Measurements from ENCODE around the gene AMOTL2.

AMOTL2 gene

DNA sequence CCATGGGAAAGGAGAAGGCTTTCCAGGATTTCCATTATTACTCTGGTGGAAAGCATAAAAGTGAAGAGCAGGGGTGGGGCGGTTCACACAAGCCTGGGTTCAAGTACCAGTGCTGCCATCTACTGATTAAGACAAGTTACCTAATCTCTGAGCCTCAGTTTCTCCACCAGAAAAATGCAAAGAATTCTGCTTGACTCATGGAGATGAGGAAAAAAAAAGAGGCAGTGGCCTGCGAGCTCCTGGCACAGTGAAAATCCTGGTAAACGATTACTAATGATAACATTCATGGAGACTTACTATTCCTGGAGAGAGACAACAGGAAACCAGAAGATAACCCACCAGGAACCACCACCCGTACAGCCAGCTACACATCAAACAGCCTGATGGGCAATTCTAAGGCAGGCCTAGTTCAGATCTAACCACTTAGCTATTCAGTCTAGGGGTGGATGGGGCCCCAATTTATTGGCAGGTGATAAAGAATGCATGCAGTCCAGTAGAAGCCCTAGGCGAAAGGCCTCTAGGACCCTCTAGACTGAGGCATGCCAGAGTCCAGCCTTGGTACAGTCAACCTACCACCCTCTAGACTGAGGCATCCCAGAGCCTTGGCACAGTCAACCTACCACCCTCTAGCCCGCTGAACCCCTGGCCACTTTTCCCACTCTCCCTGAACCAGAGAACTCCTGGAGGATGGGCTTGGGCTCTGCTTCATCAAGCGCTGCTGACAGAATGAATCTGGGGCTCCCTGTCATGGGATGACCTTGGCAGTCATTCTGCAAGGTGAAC is 2.5 kb downstream of the AMOTL2 start:
- no peaks in the 10 kb centered on the region for H3K27me3 ChIP-seq (ENCODE audit: control insufficient read depth in 1 of 2, insufficient read depth in 2 of 2, low read length in 2 of 2)
- H3K9ac ChIP-seq (ENCODE audit: low read length in 2 of 2): peak overlapping the region; percentile 60 to 63
- peak overlapping the region; percentile 76 for H3K27ac ChIP-seq (ENCODE audit: low read length)
- H3K4me3 ChIP-seq (ENCODE audit: low read length in 2 of 2): peak overlapping the region; percentile 63 to 86
- peaks cover 77% of the 10 kb centered on the region for H3K4me1 ChIP-seq (ENCODE audit: control insufficient read depth, insufficient read depth, low read length)
- no peaks in the 10 kb centered on the region for H3K9me3 ChIP-seq (ENCODE audit: control insufficient read depth in 2 of 2, low read length in 2 of 2)
- peaks cover 19 to 30% of the 10 kb centered on the region in 2 donors for H3K36me3 ChIP-seq (ENCODE audit: control insufficient read depth in 2 of 2, insufficient read depth in 2 of 2, low read length in 2 of 2)

DNA sequence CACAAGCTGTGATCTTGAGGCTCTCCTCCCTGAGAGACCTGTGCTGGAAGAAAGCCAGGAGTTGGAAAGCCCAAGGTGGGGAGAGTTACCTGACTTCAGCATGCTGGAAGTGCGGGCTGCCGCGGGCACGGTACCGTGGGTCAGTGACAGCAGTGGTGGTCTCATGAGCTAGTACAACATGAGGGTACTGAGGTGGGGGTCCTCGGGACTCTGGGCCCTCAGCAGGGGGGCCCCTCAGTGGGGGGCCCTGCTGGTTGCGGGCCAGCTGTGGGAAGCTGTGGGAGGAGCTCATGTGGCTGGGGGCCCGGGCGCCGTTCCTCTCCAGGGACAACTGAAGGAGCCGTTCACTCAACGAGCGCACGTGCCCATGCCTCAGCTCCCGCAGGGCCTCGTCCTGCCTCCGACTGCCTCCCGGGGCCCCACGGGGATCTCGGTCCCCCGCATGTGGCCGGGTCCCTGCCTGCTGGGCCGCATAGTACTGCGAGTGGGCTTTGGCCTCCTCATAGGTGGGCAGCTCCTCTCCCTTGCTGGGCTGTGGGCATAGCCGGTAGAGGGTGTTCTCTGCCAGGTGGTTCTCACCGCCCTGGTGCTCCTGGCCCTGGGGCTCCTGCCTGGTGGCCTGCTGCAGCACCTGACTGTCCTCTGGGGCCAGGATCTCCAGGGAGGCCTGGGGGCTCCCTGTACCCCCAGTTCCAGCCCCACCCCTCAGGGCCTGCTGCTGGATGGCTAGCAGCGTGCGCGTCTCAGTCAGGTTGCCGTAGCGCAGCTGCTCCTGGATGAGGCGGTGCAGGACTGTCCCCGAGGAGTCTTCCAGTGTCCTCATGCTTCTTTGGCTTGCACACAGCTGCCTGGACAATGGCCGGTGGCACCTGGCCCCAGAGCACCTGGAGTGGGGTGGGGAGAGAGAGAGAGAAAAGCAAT is 3.4 kb downstream of the AMOTL2 start:
- H3K27ac ChIP-seq (ENCODE audit: low read length): peak overlapping the region; percentile 76
- H3K4me3 ChIP-seq (ENCODE audit: low read length in 2 of 2): peak overlapping the region in 1 of 2 donors; percentile 86
- no peaks in the 10 kb centered on the region for H3K27me3 ChIP-seq (ENCODE audit: control insufficient read depth in 1 of 2, insufficient read depth in 2 of 2, low read length in 2 of 2)

DNA sequence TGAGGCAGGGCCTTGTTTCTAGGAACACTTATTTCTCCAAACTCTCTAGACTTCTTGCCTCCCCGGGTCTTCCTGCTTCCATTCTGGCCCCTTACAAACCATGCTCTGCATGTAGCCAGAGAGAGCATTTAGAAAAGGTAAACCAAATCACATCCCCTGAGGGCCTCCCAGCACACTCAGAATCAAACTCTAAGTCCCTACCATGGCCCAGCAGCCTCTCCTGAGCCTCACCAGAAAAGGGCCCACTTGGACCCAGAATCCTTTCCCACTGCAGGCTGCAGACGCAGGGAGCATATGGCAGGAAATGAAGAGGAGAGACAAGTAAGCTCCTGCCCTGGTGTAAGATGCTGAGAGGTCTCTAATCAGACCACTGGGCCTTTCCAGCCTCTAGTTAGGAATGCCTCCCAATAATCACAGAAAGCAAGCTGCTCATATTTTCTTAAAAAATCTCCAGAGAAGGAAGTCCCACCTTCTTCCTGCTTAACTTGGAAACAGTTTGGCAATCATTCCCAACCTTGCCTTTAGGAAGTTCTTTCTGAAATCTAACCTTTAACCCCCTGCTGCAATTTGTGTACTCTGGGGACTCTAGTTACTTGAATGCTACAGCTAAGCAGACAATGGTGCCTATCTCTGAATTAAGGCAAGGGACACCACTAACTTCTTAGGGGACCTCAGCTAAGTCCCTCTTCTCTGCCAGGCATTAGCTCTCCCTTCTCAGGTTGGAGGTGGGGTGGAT is 4.2 kb downstream of the AMOTL2 start:
- peak overlapping the region; percentile 76 for H3K27ac ChIP-seq (ENCODE audit: low read length)
- no peaks in the 10 kb centered on the region for H3K9me3 ChIP-seq (ENCODE audit: control insufficient read depth in 2 of 2, low read length in 2 of 2)
- H3K4me1 ChIP-seq (ENCODE audit: control insufficient read depth, insufficient read depth, low read length): peaks cover 87% of the 10 kb centered on the region
- peak overlapping the region in 1 of 2 donors; percentile 32 for H3K9ac ChIP-seq (ENCODE audit: low read length in 2 of 2)
- H3K36me3 ChIP-seq (ENCODE audit: control insufficient read depth in 2 of 2, insufficient read depth in 2 of 2, low read length in 2 of 2): peaks cover 35 to 47% of the 10 kb centered on the region in 2 donors
- peak overlapping the region in 1 of 2 donors; percentile 49 for H3K4me3 ChIP-seq (ENCODE audit: low read length in 2 of 2)
- H3K27me3 ChIP-seq (ENCODE audit: control insufficient read depth in 1 of 2, insufficient read depth in 2 of 2, low read length in 2 of 2): no peaks in the 10 kb centered on the region

More for the DNA sequence above, 3.4 kb downstream of the AMOTL2 start:
- H3K9me3 ChIP-seq (ENCODE audit: control insufficient read depth in 2 of 2, low read length in 2 of 2): no peaks in the 10 kb centered on the region
- peaks cover 86% of the 10 kb centered on the region for H3K4me1 ChIP-seq (ENCODE audit: control insufficient read depth, insufficient read depth, low read length)
- H3K9ac ChIP-seq (ENCODE audit: low read length in 2 of 2): no peak overlapping the region
- peaks cover 26 to 38% of the 10 kb centered on the region in 2 donors for H3K36me3 ChIP-seq (ENCODE audit: control insufficient read depth in 2 of 2, insufficient read depth in 2 of 2, low read length in 2 of 2)

DNA sequence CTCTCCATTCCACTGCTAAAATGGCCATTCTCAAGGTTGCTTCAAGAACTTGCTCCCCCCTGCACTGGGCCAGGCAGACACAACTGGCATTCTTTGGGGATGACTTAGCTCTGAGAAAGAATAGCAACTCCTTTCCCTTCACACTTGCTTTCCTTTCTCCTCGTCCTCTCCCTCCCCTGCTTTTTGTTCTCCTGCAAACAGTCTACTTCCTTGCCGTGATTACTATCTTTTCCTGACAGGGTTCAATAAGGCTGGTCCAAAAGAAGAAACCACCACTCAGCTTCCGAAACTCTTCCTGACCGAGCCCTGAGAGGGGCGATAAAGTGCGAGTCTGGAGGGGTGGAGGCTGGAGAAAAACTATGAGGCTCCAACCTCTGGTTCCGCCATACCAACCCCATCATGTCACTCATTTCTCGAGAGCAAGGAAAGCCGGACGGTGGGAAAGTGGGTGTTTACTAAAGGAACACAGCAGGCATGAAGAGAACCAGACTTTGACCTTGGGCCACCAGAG is 5.0 kb downstream of the AMOTL2 start:
- H3K4me1 ChIP-seq (ENCODE audit: control insufficient read depth, insufficient read depth, low read length): peaks cover 89% of the 10 kb centered on the region
- peak overlapping the region; percentile 76 for H3K27ac ChIP-seq (ENCODE audit: low read length)
- H3K27me3 ChIP-seq (ENCODE audit: control insufficient read depth in 1 of 2, insufficient read depth in 2 of 2, low read length in 2 of 2): no peaks in the 10 kb centered on the region
- peak overlapping the region; percentile 32 to 51 for H3K9ac ChIP-seq (ENCODE audit: low read length in 2 of 2)
- peak overlapping the region in 1 of 2 donors; percentile 49 for H3K4me3 ChIP-seq (ENCODE audit: low read length in 2 of 2)
- no peaks in the 10 kb centered on the region for H3K9me3 ChIP-seq (ENCODE audit: control insufficient read depth in 2 of 2, low read length in 2 of 2)
- H3K36me3 ChIP-seq (ENCODE audit: control insufficient read depth in 2 of 2, insufficient read depth in 2 of 2, low read length in 2 of 2): peaks cover 37 to 51% of the 10 kb centered on the region in 2 donors

DNA sequence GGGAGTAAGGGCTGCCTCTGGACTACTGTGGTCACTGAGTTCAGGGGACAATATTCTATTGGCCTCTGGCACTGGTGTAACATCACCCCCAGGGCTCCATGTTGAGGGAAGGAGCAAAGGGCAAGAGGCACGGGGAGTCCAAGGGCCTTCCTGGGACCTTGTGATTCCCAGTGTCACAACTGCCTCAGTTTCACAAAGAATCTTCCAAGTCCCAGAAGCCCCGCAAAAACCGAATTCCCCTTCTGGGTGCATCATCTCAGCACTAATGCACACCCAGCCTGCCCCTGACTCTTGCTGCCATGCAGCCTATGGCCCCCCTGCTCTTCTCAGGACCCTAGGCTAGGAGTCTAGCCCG is 5.5 kb downstream of the AMOTL2 start:
- Histone ChIP-seq H3K4me3 (ENCODE audit: low read length in 2 of 2) (peak overlapping the region in 1 of 2 donors; percentile 29), H3K9ac (ENCODE audit: low read length in 2 of 2) (peak overlapping the region in 1 of 2 donors; percentile 32), H3K4me1 (ENCODE audit: control insufficient read depth, insufficient read depth, low read length) (peaks cover 93% of the 10 kb centered on the region), H3K9me3 (ENCODE audit: control insufficient read depth in 2 of 2, low read length in 2 of 2) (no peaks in the 10 kb centered on the region), H3K36me3 (ENCODE audit: control insufficient read depth in 2 of 2, insufficient read depth in 2 of 2, low read length in 2 of 2) (peaks cover 37 to 51% of the 10 kb centered on the region in 2 donors), H3K27ac (ENCODE audit: low read length) (peak overlapping the region; percentile 76), H3K27me3 (ENCODE audit: control insufficient read depth in 1 of 2, insufficient read depth in 2 of 2, low read length in 2 of 2) (no peaks in the 10 kb centered on the region)

DNA sequence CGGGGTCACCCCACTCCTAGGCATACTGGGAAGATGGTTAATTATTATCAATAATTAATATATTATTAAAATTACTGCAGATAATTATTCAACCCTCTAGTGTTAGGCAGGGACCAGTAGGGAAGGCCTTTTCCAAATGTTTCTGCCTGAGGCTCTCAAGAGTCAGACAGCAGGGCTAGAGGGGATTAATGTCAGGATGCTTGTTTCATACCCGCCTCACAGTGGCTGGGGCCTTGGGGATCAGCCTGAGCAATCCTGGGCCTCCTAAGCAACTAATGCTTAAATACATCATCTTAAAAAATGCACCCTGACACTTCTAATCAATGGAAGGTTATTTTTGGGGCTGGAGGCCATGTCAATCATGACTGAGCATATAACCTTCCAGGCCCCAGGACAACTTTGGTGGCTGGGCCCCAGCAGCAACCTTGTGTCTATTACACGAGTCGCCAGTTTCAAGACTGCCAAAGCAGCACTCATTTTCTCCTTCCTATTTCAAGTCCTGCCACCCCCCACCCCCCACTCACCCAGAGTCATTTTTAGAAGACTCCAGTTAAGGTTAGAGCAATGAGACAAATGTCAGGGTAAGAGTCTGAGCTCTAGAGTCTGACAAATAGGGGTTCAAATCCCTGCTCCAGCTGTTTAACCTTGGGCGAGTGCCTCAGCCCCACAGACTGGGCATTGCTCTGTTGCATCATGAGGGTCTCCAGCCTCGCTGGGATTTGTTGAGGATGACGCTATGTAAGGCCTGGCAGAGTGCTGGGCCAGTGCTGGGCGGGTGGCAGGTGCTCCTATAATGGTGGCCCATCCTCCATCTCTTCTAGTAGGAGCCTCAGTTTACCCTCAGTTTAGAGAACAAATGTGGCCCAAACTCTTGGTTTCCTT is 6.1 kb downstream of the AMOTL2 start:
- peak overlapping the region; percentile 76 for H3K27ac ChIP-seq (ENCODE audit: low read length)
- H3K36me3 ChIP-seq (ENCODE audit: control insufficient read depth in 2 of 2, insufficient read depth in 2 of 2, low read length in 2 of 2): peaks cover 37 to 51% of the 10 kb centered on the region in 2 donors
- H3K9ac ChIP-seq (ENCODE audit: low read length in 2 of 2): no peak overlapping the region

DNA sequence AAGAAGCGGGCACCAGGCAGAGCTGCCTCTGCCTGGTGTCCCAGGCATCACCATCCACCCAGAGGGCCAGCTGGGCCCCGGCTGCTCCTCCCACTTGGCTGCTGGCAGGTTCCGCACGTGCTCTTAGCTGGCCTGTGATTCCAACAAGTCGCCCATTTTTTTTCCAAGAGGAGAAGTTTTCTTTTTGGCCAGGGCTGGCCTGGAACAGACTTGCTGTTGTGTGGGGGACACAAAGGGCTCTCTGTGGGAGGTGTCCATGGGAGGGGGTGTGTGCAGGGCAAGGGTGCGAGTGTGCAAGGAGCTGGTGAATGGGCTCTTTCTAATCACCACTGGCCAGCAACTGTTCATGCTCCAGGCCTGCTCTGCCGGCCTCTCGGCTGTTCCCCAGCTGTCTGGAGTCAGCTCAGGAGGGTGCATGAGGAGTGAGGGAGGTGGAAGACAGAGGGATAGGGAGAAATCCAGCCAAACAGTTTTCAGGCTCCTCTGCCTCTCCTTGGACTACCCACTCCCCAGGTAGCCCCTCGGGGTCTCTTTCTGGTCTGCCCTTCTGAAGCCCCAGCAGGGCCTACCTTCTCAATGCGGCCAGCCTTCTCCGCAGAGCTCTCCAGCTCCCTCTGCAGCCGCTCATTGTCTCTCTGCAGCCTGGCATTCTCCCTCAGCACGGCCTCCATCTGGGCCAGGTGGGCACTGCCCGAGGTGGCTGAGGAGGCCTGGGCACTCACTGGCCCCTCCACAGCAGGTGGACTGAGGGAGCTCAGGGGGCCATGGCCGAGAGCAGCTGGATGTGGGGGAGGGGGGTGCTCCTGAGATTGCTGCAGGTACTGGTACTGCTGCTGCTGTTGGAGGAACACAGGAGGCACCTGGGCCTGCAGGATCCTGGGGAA is 7.1 kb downstream of the AMOTL2 start:
- peak overlapping the region; percentile 67 for H3K27ac ChIP-seq (ENCODE audit: low read length)
- no peaks in the 10 kb centered on the region for H3K9me3 ChIP-seq (ENCODE audit: control insufficient read depth in 2 of 2, low read length in 2 of 2)
- H3K27me3 ChIP-seq (ENCODE audit: control insufficient read depth in 1 of 2, insufficient read depth in 2 of 2, low read length in 2 of 2): no peaks in the 10 kb centered on the region
- peak overlapping the region in 1 of 2 donors; percentile 13 for H3K9ac ChIP-seq (ENCODE audit: low read length in 2 of 2)
- H3K36me3 ChIP-seq (ENCODE audit: control insufficient read depth in 2 of 2, insufficient read depth in 2 of 2, low read length in 2 of 2): peaks cover 42 to 57% of the 10 kb centered on the region in 2 donors
- H3K4me3 ChIP-seq (ENCODE audit: low read length in 2 of 2): peak overlapping the region in 1 of 2 donors; percentile 40
- H3K4me1 ChIP-seq (ENCODE audit: control insufficient read depth, insufficient read depth, low read length): peaks cover 96% of the 10 kb centered on the region

More for the DNA sequence above, 6.1 kb downstream of the AMOTL2 start:
- H3K4me1 ChIP-seq (ENCODE audit: control insufficient read depth, insufficient read depth, low read length): peaks cover 96% of the 10 kb centered on the region
- no peaks in the 10 kb centered on the region for H3K9me3 ChIP-seq (ENCODE audit: control insufficient read depth in 2 of 2, low read length in 2 of 2)
- no peak overlapping the region for H3K4me3 ChIP-seq (ENCODE audit: low read length in 2 of 2)
- no peaks in the 10 kb centered on the region for H3K27me3 ChIP-seq (ENCODE audit: control insufficient read depth in 1 of 2, insufficient read depth in 2 of 2, low read length in 2 of 2)

DNA sequence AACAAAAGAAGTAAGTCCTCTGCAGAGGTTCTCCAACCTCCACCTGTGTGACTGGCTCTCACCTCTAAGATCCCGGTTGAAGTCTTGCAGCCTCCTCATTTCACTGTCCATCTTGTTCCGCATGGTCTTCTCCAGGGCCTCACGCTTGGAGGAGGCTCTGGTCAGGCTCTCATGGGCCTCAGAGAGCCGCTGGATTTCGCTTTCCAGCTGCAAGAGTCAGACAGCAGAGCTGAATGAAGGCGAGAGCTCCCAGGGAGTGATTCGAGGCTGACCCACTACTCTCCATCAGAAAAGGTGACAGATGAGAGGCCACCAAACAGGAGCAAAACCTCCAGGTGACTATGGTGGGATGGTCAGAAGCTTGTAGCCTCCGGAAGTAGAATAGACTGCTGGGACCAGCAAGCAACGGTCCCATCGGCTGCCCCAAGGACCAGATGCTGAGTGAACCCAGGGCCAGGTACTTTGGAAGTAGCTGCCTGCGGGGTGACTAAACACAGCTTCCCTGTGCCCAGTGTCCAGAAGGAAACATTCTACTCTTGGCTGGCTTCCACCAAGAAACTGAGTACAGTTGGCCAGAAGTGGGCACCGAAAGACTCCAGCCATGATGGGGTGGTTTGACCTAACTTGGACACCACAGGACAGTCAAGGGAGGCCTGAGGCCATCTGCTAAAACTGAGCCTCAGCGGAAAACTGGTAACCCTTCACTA is 7.9 kb downstream of the AMOTL2 start:
- Histone ChIP-seq H3K27ac (ENCODE audit: low read length) (peak overlapping the region; percentile 67), H3K9me3 (ENCODE audit: control insufficient read depth in 2 of 2, low read length in 2 of 2) (no peaks in the 10 kb centered on the region), H3K9ac (ENCODE audit: low read length in 2 of 2) (no peak overlapping the region), H3K36me3 (ENCODE audit: control insufficient read depth in 2 of 2, insufficient read depth in 2 of 2, low read length in 2 of 2) (peaks cover 50 to 65% of the 10 kb centered on the region in 2 donors), H3K27me3 (ENCODE audit: control insufficient read depth in 1 of 2, insufficient read depth in 2 of 2, low read length in 2 of 2) (no peaks in the 10 kb centered on the region), H3K4me3 (ENCODE audit: low read length in 2 of 2) (no peak overlapping the region), H3K4me1 (ENCODE audit: control insufficient read depth, insufficient read depth, low read length) (peaks cover 96% of the 10 kb centered on the region)

DNA sequence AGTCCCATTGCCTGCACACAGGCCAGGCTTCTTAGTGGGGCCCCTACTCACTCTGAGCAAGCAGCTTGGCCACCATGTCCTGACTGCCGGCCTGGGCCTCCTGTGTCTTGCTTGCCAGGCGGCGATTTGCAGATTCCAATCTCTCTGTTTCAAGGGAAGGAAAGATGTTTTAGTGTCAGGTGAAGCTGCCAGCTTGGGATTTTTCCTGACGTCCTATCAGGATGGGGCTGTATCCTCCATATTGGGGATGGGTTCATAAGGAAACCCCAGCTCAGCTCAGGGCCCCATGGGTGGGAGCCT is 8.5 kb downstream of the AMOTL2 start:
- H3K27ac ChIP-seq (ENCODE audit: low read length): peak overlapping the region; percentile 67
- H3K9me3 ChIP-seq (ENCODE audit: control insufficient read depth in 2 of 2, low read length in 2 of 2): no peaks in the 10 kb centered on the region
- H3K27me3 ChIP-seq (ENCODE audit: control insufficient read depth in 1 of 2, insufficient read depth in 2 of 2, low read length in 2 of 2): no peaks in the 10 kb centered on the region
- peaks cover 52 to 66% of the 10 kb centered on the region in 2 donors for H3K36me3 ChIP-seq (ENCODE audit: control insufficient read depth in 2 of 2, insufficient read depth in 2 of 2, low read length in 2 of 2)
- peaks cover 93% of the 10 kb centered on the region for H3K4me1 ChIP-seq (ENCODE audit: control insufficient read depth, insufficient read depth, low read length)
- H3K9ac ChIP-seq (ENCODE audit: low read length in 2 of 2): no peak overlapping the region
- H3K4me3 ChIP-seq (ENCODE audit: low read length in 2 of 2): no peak overlapping the region
